HUES48 (cell line): Measurements from ENCODE around the gene FGF12.
"Not testable (repeated sequence)": the region's sequence is repeated elsewhere in the genome, so short reads cannot be mapped to it uniquely, and the experiment has no call there.

Source experiments
- H3K27ac ChIP-seq: one replicate; pipeline ENCODE4 v1.7.0; 2013; ENCODE audit warnings: low read depth, low read length, inconsistent platforms
- H3K27me3 ChIP-seq: 2 replicates; pipeline ENCODE4 v1.6.1; 2013; ENCODE audit warnings: mild to moderate bottlenecking, low read length; ENCODE audit not compliant: control insufficient read depth, insufficient read depth
- H3K36me3 ChIP-seq: 2 replicates; pipeline ENCODE4 v1.6.1; 2013; ENCODE audit warnings: low read length; ENCODE audit not compliant: control insufficient read depth, insufficient read depth
- H3K4me1 ChIP-seq: 2 replicates; pipeline ENCODE4 v1.6.1; 2013; ENCODE audit warnings: mild to moderate bottlenecking, low read length; ENCODE audit not compliant: control insufficient read depth, insufficient read depth
- H3K4me3 ChIP-seq: 2 replicates; pipeline ENCODE4 v1.5.1; 2013; ENCODE audit warnings: mild to moderate bottlenecking, low read depth, low read length
- H3K9ac ChIP-seq: 2 replicates; pipeline ENCODE4 v1.6.1; 2013; ENCODE audit warnings: mild to moderate bottlenecking, low read depth, low read length, moderate library complexity
- H3K9me3 ChIP-seq: 2 replicates; pipeline ENCODE4 v1.6.1; 2013; ENCODE audit warnings: low read length; ENCODE audit not compliant: control insufficient read depth, insufficient read depth

FGF12 gene

GRCh38 chr3:192727032-192727847, at the start of gene FGF12:
Gene FGF12 (minus strand): TSS chr3:192727541.
- Histone ChIP-seq H3K4me3 (peak within 1 kb of the TSS; percentile 67), H3K9ac (no peak within 1 kb of the TSS), H3K27me3 (no peaks in the 10 kb centered on the region), H3K27ac (no peak within 1 kb of the TSS), H3K36me3 (no peaks in the 10 kb centered on the region), H3K4me1 (peaks cover 10% of the 10 kb centered on the region), H3K9me3 (no peaks in the 10 kb centered on the region)

DNA sequence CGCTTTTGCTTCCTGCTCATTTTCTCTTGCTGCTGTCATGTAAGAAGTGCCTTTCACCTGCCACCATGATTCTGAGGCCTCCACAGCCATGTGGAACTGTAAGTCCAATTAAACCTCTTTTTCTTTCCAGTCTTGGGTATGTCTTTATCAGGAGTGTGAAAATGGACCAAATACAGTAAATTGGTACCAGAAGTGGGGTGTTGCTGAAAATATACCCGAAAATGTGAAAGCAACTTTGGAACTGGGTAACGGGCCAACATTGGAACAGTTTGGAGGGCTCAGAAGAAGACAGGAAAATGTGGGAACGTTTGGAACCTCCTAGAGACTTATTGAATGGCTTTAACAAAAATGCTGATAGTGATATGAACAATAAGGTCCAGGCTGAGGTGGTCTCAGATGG, 47.0 kb upstream of the FGF12 start:
- not testable (repeated sequence) for H3K27me3 ChIP-seq, H3K4me3 ChIP-seq, H3K9me3 ChIP-seq, H3K9ac ChIP-seq, H3K36me3 ChIP-seq, H3K27ac ChIP-seq, H3K4me1 ChIP-seq

GRCh38 chr3:192772240-192772894, 45.0 kb upstream of the FGF12 start:
- no peaks in the 10 kb centered on the region for H3K4me1 ChIP-seq
- no peak overlapping the region for H3K9ac ChIP-seq
- H3K36me3 ChIP-seq: no peaks in the 10 kb centered on the region
- no peak overlapping the region for H3K4me3 ChIP-seq
- no peaks in the 10 kb centered on the region for H3K27me3 ChIP-seq
- 0 out of 2 replicates have a peak, but pooled peaks cover 6% of the 10 kb centered on the region for H3K9me3 ChIP-seq
- H3K27ac ChIP-seq: no peak overlapping the region

DNA sequence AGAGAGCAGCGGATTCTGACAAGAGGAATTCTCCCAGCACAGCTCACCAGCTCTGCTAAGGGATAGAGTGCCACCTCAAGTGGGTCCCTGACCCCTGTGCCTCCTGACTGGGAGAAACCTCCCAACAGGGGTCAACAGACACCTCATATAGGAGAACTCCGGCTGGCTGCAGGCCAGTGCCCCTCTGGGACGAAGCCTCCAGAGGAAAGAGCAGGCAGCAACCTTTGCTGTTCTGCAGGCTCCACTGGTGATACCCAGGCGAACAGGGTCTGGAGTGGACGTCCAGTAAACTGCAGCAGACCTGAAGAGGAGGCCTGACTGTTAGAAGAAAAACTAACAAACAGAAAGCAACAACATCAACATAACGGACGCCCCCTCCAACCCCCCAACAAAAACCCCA, 31.3 kb upstream of the FGF12 start:
- no peaks in the 10 kb centered on the region; the same call in 1 of the 2 replicates for H3K9me3 ChIP-seq
- no peak overlapping the region for H3K9ac ChIP-seq
- H3K27me3 ChIP-seq: no peaks in the 10 kb centered on the region
- no peaks in the 10 kb centered on the region for H3K36me3 ChIP-seq
- H3K27ac ChIP-seq: no peak overlapping the region
- H3K4me1 ChIP-seq: no peaks in the 10 kb centered on the region
- no peak overlapping the region for H3K4me3 ChIP-seq

DNA sequence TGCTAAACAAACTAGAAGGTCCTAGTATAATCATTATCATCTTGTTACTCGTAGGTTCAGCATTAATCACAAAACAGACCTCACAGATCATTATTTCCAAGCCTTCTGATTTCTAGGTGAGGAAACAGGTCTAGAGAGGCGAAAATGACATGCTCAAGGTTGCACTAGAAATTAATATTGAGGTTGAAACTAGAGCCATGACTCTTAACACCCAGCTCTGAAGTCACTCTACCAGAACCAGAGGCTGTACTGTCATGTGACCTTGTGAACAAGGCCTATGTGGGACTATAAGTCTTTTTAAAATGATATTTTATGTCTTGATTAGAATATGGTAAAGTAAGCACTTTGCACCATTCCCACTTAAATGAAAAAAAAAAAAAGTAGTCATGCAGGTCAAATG, 23.8 kb upstream of the FGF12 start:
- Histone ChIP-seq H3K9me3 (no peaks in the 10 kb centered on the region), H3K27me3 (no peaks in the 10 kb centered on the region), H3K9ac (no peak overlapping the region), H3K27ac (no peak overlapping the region), H3K4me1 (peaks cover 40% of the 10 kb centered on the region), H3K4me3 (no peak overlapping the region), H3K36me3 (no peaks in the 10 kb centered on the region)

- H3K27me3 ChIP-seq: no peaks in the 10 kb centered on the region
- no peaks in the 10 kb centered on the region for H3K36me3 ChIP-seq
- no peak overlapping the region for H3K4me3 ChIP-seq
- no peaks in the 10 kb centered on the region for H3K9me3 ChIP-seq
- peaks cover 45% of the 10 kb centered on the region for H3K4me1 ChIP-seq
- no peak overlapping the region for H3K9ac ChIP-seq
- H3K27ac ChIP-seq: no peak overlapping the region
These were observed 22.9 kb upstream of the FGF12 start for GRCh38 chr3:192750201-192750600.

DNA sequence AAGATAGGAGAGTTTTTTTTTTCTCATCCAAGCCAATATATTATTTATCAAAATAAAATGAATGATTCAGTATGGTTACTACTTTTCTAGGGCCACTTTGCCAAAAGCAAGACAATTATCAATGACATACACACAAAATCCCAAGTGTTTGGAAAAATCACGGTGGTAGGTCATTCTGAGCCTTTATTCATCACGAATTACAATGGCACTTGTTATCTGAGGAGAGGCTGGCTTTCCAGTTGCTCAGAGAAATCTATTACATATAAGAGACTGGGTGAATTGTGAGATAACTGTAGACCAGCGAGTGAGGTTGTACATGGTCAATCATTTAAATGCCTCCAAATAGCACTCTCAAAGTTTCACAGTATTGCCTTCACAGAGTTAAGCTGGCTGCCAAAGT, 20.4 kb upstream of the FGF12 start:
- Histone ChIP-seq H3K4me1 (peaks cover 46% of the 10 kb centered on the region), H3K9ac (no peak overlapping the region), H3K4me3 (no peak overlapping the region), H3K27ac (no peak overlapping the region), H3K9me3 (no peaks in the 10 kb centered on the region), H3K27me3 (no peaks in the 10 kb centered on the region), H3K36me3 (no peaks in the 10 kb centered on the region)

DNA sequence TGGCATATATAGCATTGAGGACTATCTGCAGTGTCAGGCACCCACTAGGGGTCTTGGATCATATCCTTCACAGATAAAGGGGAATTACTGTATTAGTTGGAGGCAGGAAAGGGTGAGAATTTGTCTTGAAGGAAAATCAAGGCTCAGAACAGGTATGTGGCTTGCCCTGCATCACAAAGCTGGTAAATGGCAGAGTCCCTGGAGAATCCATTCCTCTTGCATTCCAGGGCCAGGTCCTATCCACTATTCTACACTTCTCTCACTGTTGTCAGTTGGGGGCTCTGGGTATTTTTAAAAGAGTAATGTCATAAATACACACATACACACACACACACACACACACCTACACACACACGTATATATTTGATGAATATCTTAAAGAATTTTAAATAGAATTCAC, 19.8 kb upstream of the FGF12 start:
- Histone ChIP-seq H3K9ac (no peak overlapping the region), H3K27me3 (no peaks in the 10 kb centered on the region), H3K9me3 (no peaks in the 10 kb centered on the region), H3K4me3 (no peak overlapping the region), H3K27ac (no peak overlapping the region), H3K4me1 (peaks cover 46% of the 10 kb centered on the region), H3K36me3 (no peaks in the 10 kb centered on the region)

GRCh38 chr3:192745150-192745549, 17.8 kb upstream of the FGF12 start:
- no peaks in the 10 kb centered on the region for H3K27me3 ChIP-seq
- H3K9me3 ChIP-seq: no peaks in the 10 kb centered on the region
- H3K27ac ChIP-seq: no peak overlapping the region
- H3K36me3 ChIP-seq: no peaks in the 10 kb centered on the region
- no peak overlapping the region for H3K9ac ChIP-seq
- peak overlapping the region; percentile 23 for H3K4me3 ChIP-seq
- peaks cover 40% of the 10 kb centered on the region for H3K4me1 ChIP-seq

DNA sequence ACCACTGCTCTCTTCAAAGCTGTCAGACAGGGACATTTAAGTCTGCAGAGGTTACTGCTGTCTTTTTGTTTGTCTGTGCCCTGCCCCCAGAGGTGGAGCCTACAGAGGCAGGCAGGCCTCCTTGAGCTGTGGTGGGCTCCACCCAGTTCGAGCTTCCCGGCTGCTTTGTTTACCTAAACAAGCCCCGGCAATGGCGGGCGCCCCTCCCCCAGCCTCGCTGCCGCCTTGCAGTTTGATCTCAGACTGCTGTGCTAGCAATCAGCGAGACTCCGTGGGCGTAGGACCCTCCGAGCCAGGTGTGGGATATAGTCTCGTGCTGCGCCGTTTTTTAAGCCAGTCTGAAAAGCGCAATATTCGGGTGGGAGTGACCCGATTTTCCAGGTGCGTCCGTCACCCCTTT, 17.3 kb upstream of the FGF12 start:
- H3K9me3 ChIP-seq, H3K27me3 ChIP-seq, H3K4me3 ChIP-seq, H3K27ac ChIP-seq, H3K9ac ChIP-seq, H3K36me3 ChIP-seq: not testable (repeated sequence)
- H3K4me1 ChIP-seq: peaks cover 36% of the 10 kb centered on the region

DNA sequence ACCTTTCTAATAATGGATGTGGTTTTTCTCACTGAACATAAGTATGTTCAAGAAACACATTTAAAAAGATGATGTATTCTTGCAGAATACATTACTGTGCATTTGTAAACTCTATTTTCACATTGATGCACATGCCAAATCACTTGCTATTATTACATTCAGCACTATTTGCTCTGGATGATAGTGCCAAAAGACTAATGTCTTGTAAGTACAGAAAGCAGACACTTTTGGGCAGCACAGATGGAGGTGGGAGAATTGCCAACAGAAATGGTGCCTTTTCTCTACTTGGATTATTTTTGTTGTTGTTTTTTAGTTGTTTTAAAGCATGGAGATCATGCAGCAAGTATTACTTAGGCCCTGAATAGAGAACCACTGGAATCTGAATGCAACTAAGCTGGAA, 10.2 kb upstream of the FGF12 start:
- Histone ChIP-seq H3K4me1 (peaks cover 4% of the 10 kb centered on the region), H3K36me3 (no peaks in the 10 kb centered on the region), H3K9ac (no peak overlapping the region), H3K27me3 (no peaks in the 10 kb centered on the region), H3K4me3 (no peak overlapping the region), H3K27ac (no peak overlapping the region), H3K9me3 (no peaks in the 10 kb centered on the region)
